HepG2 (cell line): ENCODE measurements around the gene PTEN. TPM values are rescaled to one million over a fixed set of nuclear protein-coding genes. Genes with fewer than 3 reads are reported as not detected.

Source experiments
- CHD2 ChIP-seq: IDR thresholded peaks from 2 replicates; pipeline ENCODE4 v1.6.1; 2011; ENCODE audit warnings: low read depth, low read length, improper control_type of control experiment
- DMAP1 ChIP-seq: IDR thresholded peaks from 2 replicates; pipeline ENCODE4 v1.6.1; 2016
- FOXO4 ChIP-seq: sonication (generic); formaldehyde crosslinking; conservative IDR thresholded peaks from 2 replicates; pipeline ENCODE4 v1.8.1; 2023; ENCODE audit warnings: missing genetic modification reagents
- HNRNPH1 ChIP-seq: fragments of 200-400 bp; formaldehyde crosslinking; optimal IDR thresholded peaks from 2 replicates; pipeline ENCODE3; 2017; ENCODE audit warnings: mild to moderate bottlenecking, low read depth, low read length
- HNRNPUL1 ChIP-seq: fragments of 200-400 bp; formaldehyde crosslinking; IDR thresholded peaks from 2 replicates; pipeline ENCODE4 v1.6.1; 2017; ENCODE audit warnings: low read depth, mild to moderate bottlenecking, low read length, moderate library complexity
- KLF12 ChIP-seq: sonication (generic); formaldehyde crosslinking; IDR thresholded peaks from 2 replicates; pipeline ENCODE4 v1.4.0; 2020; ENCODE audit warnings: missing genetic modification reagents, borderline replicate concordance
- MED13 ChIP-seq: sonication (generic); formaldehyde crosslinking; IDR thresholded peaks from 2 replicates; pipeline ENCODE4 v1.5.0; 2020; ENCODE audit warnings: missing genetic modification reagents
- ONECUT2 ChIP-seq: sonication (generic); formaldehyde crosslinking; IDR thresholded peaks from 2 replicates; pipeline ENCODE4 v1.4.0; 2020; ENCODE audit warnings: missing genetic modification reagents
- SIX1 ChIP-seq: sonication (generic); formaldehyde crosslinking; IDR thresholded peaks from 2 replicates; pipeline ENCODE4 v1.4.0; 2020; ENCODE audit warnings: missing genetic modification reagents, borderline replicate concordance
- SNAI1 ChIP-seq: sonication (generic); formaldehyde crosslinking; IDR thresholded peaks from 2 replicates; pipeline ENCODE4 v1.5.0; 2020; ENCODE audit warnings: mild to moderate bottlenecking, missing genetic modification reagents, borderline replicate concordance
- ZFP91 ChIP-seq: sonication (generic); formaldehyde crosslinking; IDR thresholded peaks from 2 replicates; pipeline ENCODE4 v1.9.0; 2022; ENCODE audit warnings: missing genetic modification reagents, mild to moderate bottlenecking, borderline replicate concordance
- ZNF18 ChIP-seq: sonication (generic); formaldehyde crosslinking; IDR thresholded peaks from 2 replicates; pipeline ENCODE4 v1.8.0; 2022; ENCODE audit warnings: mild to moderate bottlenecking, missing genetic modification reagents; ENCODE audit not compliant: insufficient replicate concordance
- ZNF431 ChIP-seq: sonication (generic); formaldehyde crosslinking; IDR thresholded peaks from 2 replicates; pipeline ENCODE4 v1.9.0; 2022; ENCODE audit warnings: missing genetic modification reagents, low read depth, mild to moderate bottlenecking, borderline replicate concordance
- ZNF597 ChIP-seq: sonication (generic); formaldehyde crosslinking; IDR thresholded peaks from 2 replicates; pipeline ENCODE4 v1.5.0; 2020; ENCODE audit warnings: missing genetic modification reagents
- ZNF772 ChIP-seq: sonication (generic); formaldehyde crosslinking; IDR thresholded peaks from 2 replicates; pipeline ENCODE4 v1.5.0; 2020; ENCODE audit warnings: mild to moderate bottlenecking, missing genetic modification reagents
- polyA plus RNA-seq, 8 experiments: library from polyadenylated mRNA; depleted of rRNA in 3 of 8; stranded (reverse) in 7 of 8; unstranded in 1 of 8; fragments of >200 nt; fragmentation: Illumina TruSeq in 4 of 8; extraction: Trizol in 4 of 8; gene quantifications; 2 replicates each; pipeline versions ENCODE4 v1.2.1 to v1.2.3, GENCODE V29; 2011 to 2016; ENCODE audit warnings: low read depth in 4 of 8, missing spikeins in 1 of 8, mixed read lengths in 1 of 8; ENCODE audit not compliant: insufficient read depth in 1 of 8
- total RNA-seq, 5 experiments: library from RNA; depleted of rRNA; stranded (reverse); fragments of >200 nt; fragmentation: Illumina TruSeq; extraction: Trizol; gene quantifications; 2 replicates each; pipeline ENCODE4 v1.2.3, GENCODE V29; 2016; ENCODE audit warnings: low read depth in 1 of 5
- TF ChIP-seq, protein P1 (sequence below), 2 experiments: IDR thresholded peaks; 2 replicates each; pipeline ENCODE4 v1.6.1; 2011 to 2012; ENCODE audit warnings: low read length in 2 of 2, borderline replicate concordance in 1 of 2, low read depth in 1 of 2, mild to moderate bottlenecking in 1 of 2, moderate library complexity in 1 of 2
- TF ChIP-seq, protein P2 (sequence below): sonication (generic); formaldehyde crosslinking; IDR thresholded peaks from 2 replicates; pipeline ENCODE4 v1.8.0; 2022; ENCODE audit warnings: mild to moderate bottlenecking, missing genetic modification reagents, moderate library complexity

The PTEN gene
- total and polyA plus RNA-seq, 2 of the 13 experiments (the other 11 are each of a cell fraction or from before 2014, with no cell fraction given): 30.3 to 61.3 TPM

- TF ChIP-seq ZNF431 (CRISPR knock-in tag) (peak; percentile 89), HNRNPUL1 (no peak), FOXO4 (CRISPR knock-in tag) (no peak), SNAI1 (no peak), KLF12 (0 out of 2 replicates have a peak, but pooled peaks have one; percentile 36), HNRNPH1 (no peak), MED13 (CRISPR knock-in tag) (0 out of 2 replicates have a peak, but pooled peaks have one; percentile 52), ZFP91 (CRISPR knock-in tag) (peak; percentile 38; the same call in 1 of the 2 replicates), DMAP1 (CRISPR knock-in tag) (peak; percentile 87), ONECUT2 (CRISPR knock-in tag) (no peak), ZNF597 (no peak), ZNF772 (CRISPR knock-in tag) (peak; percentile 89; the same call in 1 of the 2 replicates), CHD2 (peak; percentile 88), ZNF18 (CRISPR knock-in tag) (no peak), SIX1 (CRISPR knock-in tag) (no peak)
- TF ChIP-seq, protein P1, sequence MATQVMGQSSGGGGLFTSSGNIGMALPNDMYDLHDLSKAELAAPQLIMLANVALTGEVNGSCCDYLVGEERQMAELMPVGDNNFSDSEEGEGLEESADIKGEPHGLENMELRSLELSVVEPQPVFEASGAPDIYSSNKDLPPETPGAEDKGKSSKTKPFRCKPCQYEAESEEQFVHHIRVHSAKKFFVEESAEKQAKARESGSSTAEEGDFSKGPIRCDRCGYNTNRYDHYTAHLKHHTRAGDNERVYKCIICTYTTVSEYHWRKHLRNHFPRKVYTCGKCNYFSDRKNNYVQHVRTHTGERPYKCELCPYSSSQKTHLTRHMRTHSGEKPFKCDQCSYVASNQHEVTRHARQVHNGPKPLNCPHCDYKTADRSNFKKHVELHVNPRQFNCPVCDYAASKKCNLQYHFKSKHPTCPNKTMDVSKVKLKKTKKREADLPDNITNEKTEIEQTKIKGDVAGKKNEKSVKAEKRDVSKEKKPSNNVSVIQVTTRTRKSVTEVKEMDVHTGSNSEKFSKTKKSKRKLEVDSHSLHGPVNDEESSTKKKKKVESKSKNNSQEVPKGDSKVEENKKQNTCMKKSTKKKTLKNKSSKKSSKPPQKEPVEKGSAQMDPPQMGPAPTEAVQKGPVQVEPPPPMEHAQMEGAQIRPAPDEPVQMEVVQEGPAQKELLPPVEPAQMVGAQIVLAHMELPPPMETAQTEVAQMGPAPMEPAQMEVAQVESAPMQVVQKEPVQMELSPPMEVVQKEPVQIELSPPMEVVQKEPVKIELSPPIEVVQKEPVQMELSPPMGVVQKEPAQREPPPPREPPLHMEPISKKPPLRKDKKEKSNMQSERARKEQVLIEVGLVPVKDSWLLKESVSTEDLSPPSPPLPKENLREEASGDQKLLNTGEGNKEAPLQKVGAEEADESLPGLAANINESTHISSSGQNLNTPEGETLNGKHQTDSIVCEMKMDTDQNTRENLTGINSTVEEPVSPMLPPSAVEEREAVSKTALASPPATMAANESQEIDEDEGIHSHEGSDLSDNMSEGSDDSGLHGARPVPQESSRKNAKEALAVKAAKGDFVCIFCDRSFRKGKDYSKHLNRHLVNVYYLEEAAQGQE (IDR thresholded peaks at IDR 0.05; ENCODE audit: borderline replicate concordance in 1 of 2, low read depth in 1 of 2, low read length in 2 of 2): peak in 1 of 2 experiments; percentile 82; a peak in 2 of 4 replicates
- TF ChIP-seq, protein P2, sequence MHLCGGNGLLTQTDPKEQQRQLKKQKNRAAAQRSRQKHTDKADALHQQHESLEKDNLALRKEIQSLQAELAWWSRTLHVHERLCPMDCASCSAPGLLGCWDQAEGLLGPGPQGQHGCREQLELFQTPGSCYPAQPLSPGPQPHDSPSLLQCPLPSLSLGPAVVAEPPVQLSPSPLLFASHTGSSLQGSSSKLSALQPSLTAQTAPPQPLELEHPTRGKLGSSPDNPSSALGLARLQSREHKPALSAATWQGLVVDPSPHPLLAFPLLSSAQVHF (CRISPR knock-in tag): peak; percentile 56; the same call in 1 of the 2 replicates
Measured at GRCh38 chr10:87863053-87863943, at the start of gene PTEN, which contains the start of gene KLLN (continued).
